GM18508 (cell line): Measurements from ENCODE around the gene FASTK.

ENCODE experiments used
- ATAC-seq: cut with Tn5 transposase; IDR thresholded peaks from one replicate; pipeline ENCODE4 v1.9.1; 2021; ENCODE audit warnings: moderate number of reproducible peaks; ENCODE audit not compliant: insufficient read depth, unreplicated experiment

Gene FASTK

DNA sequence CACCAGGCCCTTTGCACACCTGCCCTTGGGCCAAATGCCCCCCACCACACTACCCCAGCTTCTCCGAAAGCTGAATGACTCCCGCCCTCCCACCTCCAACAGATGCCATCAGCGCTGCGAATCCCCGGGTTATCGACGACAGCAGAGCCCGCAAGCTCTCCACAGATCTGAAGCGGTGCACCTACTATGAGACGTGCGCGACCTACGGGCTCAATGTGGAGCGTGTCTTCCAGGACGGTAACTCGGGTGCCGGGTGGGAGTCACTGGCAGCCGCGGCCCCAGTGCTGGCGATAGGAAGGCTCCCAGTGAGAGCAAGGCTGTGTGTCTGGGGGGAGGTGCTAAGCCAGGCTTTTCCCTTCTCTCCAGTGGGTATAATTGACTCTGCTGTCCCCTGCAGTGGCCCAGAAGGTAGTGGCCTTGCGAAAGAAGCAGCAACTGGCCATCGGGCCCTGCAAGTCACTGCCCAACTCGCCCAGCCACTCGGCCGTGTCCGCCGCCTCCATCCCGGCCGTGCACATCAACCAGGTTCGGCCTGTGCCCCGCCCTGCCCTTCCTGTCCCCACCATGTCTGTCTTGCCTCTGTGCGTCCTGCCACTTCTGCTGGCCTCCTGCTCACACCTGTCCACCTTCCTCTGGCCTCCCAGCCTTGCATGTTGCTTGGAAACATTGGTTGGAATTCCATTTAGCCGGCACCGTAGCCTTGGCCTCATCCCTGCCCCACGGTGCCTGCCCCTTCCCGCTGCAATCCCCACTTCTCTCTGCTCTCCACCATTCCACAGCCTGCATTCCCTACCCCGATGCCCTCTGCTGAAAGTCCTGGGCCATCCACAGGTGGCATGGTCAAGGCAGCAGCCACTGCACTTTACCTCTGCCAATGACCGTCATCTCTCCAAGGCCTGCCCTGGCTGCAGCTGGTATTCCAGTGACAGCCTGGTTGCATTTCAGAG, 37.8 kb upstream of the FASTK start:
- ATAC-seq = no peak

- ATAC-seq = no peak
Measured at GRCh38 chr7:151117565-151117964, 37.0 kb upstream of the FASTK start.

DNA sequence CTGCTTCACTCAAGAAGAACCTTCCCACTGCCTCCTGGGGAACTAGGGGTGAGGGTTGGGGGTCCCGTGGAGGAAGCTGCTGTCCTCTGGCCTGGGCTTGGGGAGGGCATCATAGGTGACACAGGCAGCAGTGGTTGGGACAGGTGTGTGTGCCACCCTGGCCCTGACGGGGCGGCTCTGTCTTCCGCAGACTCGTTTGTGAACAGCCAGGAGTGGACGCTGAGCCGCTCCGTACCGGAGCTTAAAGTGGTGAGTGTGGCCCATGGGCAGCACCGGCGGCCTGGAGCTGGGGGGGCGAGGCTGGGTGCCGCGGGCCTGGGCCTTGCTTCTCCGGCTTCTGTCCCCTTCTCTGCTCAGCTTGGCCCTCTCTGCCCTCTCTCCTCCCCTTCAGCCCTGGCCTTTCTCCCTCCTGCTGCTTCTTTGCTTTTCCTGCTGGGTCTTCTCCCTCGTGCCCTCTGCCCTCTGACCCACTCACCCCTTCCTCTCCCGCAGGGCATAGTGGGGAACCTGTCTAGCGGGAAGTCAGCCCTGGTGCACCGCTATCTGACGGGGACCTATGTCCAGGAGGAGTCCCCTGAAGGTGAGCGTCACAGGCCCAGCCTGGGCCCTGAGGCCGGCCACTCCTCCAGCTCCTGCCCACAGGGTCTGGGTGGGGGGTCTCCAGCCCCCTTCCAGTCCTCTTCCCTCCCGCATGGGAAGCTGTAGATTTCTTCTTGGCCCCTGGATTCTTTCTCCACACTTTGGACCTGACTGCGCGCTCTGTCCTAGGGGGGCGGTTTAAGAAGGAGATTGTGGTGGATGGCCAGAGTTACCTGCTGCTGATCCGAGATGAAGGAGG, 36.2 kb upstream of the FASTK start:
- ATAC-seq = no peak

GRCh38 chr7:151115836-151116418, 35.3 kb upstream of the FASTK start:
- no peak for ATAC-seq

DNA sequence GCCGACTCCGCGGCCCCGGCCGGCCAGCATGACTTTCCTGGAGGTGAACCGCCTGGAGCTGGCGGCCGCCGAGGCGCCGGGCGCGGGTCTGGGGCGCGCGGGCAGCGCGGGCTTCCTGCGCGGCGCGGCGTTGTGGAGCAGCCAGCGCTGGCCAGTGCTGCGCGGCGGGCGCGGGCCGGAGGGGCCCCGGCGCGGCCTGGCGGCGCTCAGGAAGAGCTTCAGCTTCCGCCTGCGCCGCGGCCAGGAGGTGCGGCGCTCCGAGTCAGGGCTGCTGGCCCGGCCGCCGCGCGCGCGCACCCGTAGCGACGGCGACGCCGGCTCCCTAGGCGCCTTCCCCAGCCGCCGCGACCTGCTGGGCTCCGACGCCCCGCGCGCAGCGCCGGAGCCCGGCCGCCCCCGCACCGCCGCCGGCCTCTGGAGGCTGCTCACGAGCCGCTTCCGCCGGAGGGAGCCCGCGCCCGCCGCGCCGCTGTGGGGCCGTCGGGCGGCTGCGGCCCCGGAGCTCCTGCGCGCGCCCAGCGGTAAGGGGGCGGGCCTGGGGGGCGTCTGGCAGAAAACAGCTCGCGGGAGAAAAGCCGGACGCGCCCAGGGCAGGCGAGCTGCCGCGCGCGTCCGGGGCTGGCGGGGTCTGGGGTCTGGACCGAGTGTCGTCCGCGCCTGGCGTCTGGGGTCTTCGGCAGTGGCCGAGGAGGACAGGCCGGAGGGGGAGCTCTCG, 34.7 kb upstream of the FASTK start:
- no peak for ATAC-seq

DNA sequence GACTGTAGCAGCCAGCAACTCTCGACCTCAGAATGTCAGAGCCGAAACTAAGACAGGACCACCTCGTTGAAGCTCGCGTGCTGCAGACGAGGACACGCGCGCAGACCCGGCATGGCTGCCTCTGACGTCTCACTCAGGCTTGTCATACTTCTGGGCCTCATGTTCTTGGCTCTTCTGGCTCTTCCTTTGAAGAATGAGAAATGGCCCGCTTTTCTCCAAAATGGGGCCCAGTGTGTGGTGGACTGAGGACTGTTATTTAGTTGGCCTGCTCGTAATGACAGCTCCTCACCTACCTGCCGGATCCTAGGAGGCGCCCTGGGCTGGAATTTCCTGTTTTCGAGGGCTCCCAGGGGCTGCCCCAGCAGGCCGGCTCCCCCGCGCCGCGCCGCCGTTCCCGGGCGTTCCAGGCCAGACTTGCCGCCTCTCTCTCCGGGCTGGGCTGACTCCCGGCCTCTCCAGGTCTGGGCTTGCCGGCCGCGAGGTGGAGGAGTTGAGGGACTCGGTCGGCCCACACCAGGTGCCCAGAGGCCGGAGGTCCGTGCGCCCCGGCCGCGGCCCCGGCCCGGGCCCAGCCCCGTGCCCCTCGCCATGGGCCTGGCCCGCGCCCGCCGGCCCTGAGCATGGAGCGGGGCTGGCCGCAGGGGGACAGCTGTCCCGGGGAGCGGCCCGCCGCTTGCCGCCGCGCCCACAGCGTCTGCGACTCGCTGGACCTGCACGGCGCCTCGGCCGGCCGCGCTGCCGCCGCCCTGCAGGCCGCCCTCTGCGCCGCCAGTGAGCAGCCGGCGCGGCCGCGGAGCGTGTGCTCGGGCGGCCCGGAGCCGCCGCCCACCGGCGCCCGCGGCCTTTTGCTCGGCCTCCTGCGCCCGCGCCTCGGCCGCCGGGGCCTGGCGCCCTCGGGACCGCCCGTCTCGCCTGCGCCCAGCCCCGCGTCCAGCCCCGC, 33.8 kb upstream of the FASTK start:
- no peak for ATAC-seq

- ATAC-seq = no peak
Measured at GRCh38 chr7:151113344-151114150, 32.9 kb upstream of the FASTK start.

DNA sequence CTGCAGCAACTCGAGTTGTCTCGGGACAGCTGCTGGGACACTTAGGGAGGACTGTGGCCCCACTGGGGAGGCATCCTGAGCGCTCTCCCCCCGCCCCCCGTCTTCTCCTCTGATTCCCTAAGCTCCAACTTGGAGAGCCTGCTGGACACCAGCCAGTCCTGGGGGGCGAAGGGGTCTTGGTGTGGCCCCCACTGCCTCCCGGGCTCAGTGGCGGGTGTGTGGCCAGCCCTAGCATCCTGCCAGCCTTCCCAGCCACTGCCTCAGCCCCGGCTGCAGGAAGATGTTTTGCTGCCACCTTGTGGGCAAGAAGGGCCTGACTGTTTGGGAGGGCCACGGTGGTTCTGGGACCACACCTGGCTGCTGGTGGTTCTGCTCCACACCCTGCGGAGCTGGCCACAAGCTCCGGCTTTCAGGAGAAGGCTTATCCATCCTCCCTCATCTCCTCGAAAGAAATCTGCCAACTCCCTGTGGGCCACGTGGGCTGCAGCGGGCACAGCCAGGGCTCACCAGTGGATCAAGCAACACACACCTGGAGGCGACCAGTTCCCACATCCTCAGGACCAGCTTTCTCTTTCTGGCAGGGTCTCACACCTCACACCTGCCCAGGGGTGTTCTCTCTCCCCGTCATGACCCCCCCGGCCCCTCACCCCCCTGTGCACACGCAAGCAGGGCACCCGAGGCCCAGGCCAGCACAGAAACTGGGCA, 30.5 kb upstream of the FASTK start:
- peak; percentile 79 for ATAC-seq

DNA sequence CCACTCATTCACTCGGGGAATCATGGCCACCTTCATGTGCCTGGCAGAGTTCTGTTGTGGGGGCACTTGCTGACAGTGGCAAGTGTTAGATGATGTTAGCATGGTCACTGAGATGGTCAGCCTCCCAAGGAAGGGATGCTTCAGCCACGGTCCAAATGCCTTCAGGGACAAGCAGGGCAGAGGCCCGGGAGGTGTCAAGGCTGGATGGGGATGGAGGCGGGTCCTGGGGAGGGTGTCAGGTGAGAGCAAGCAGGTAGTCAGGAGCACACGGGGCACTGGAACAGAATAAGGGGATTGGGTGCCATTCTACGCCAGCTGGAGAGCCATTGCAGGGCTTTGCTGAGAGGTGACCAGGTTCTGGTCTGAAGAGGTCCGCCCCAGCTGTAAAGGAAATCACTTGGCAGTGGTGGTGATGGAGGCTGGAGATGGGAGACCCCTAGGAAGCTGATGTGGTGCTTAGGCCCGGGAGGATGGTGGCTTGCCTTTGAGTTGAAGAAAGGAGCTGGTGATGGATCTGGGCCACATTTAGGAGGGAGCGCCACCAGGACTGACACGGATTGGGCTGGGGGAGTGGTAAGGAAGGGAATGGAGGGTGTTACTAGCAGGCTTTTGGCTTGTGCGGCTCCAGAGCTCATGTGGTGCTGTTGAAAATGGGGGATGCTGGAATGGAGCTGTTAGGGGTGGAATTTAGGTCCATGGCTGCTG, 29.8 kb upstream of the FASTK start:
- ATAC-seq = no peak

DNA sequence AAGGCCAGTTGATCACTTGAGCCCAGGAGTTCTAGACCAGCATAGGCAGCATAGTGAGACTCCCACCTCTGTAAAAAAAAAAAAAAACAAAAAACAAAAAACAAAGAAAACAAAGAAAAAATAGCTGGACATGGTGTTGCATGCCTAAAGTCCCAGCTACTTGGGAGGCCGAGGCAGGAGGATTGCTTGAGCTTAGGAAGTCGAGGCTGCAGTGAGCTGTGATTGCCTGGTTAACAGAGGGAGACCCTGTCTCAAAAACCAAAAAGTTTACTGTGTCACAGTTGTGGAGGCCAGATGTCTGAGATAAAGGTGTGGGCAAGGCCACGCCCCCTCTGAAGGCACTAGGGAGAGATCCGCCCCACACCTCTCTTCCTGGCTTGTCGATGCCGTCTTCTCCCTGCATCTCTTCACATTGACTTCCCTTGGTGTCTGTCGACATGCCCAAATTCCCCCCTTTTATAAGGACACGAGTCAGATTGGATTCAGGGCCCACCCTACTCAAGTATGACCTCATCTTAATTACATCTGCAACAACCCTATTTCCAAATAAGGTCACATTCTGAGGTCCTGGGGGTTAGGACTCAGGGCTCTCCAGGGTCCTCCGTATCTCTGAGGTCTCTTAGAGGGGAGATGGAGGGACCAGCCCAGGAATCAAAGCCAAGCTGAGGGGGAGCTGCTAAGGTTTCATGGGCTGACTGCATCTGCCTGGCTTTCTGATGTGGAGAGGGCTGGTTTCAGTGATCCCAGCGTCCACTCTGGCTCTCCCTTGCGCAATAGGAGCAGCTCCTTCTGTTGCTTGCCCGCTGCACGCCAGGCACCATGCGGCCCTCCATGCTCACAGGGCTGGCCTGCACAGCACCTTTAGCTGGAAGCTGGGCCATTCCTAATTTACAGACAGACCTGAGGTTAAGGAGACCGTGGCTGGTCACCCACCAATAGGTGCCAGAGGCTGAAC, 28.8 kb upstream of the FASTK start:
- ATAC-seq = no peak

DNA sequence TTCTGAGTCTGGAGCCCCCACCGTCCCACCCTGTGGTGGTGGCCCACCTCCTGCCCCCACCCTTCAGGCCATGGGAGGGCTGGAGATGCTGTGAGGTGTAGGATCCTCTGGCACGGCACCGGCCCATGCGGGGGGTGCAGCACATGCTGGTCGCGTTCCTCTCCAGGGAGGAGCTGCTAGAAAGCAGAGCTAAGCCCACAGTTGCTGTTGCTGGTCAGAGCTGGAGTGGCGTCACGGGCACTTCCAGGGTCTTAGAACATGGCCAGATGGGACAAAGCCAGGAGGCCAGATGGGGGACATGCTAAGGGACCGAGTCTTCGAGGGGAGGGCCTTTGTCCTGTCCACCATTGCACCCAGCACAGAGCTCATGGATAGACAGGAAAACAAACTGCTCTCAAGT, 27.3 kb upstream of the FASTK start:
- ATAC-seq = no peak

- no peak for ATAC-seq
Measured at GRCh38 chr7:151104411-151105235, 24.0 kb upstream of the FASTK start.

- no peak for ATAC-seq
Measured at GRCh38 chr7:151103973-151104372, 23.4 kb upstream of the FASTK start.

GRCh38 chr7:151102991-151103390, 22.4 kb upstream of the FASTK start:
- ATAC-seq = no peak

- ATAC-seq = no peak
Measured at GRCh38 chr7:151101621-151102396, 21.2 kb upstream of the FASTK start.
